Measurements from ENCODE around the gene RUSC1.
"Not testable (repeated sequence)": the region's sequence is repeated elsewhere in the genome, so short reads cannot be mapped to it uniquely, and the experiment has no call there.

The RUSC1 gene

DNA sequence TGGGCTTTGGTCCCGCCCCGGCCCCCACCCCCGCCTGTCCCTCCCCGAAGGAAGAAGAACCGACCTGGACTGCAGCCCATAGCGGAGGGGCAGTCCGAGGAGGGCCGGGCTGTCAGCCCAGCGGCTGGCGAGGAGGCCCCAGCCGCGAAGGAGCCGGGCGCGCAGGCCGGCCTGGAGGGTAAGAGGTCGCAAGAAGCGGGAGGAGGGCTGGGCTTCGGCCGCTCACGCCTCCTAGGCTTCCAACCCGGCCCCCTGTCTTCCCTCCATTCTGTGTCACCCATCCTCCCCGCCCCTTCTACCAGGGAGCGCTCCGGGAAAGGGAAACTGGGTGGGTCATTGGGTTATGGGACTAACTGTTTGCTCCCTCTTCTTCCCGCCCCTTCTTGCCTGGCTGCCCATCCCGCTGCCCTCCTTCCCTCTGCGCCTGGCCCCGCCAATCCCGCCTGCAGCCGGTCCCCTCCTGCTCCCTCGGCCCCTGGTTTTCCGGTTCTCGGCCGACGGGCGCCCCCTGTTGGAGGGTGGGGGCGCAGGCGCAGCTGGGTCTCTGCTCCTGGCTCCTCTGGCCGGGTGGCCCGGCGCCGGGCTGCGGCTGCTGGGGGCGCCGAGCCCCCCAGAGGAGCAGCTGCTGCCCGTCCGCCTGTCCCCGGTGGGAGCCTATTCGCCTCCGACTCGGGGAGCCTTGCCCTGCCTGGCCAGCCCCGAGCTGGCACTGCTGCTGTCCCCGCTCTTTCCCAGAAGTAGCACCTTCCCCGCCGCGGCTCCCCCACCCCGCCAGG, 2.4 kb downstream of the RUSC1 start:
- peak; percentile 90 for DNase-seq (ENCODE audit: low read depth)

DNA sequence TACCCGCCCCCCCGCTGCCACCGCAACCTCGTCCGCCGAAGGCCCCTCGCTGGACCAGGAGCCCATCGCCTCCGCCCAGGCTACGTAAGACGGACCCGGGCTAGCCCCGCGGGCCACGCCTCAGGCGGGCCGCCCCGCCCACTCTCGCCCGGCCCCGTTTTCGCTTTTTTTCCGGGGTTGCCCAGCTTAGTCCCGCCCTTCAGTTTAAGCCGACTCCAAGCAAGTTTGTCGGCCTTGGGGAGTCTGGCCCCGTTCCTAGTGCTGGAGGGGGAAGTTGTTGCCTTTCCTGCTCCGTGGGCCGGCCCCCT, 3.0 kb downstream of the RUSC1 start:
- DNase-seq (ENCODE audit: low read depth) = peak; percentile 63

DNA sequence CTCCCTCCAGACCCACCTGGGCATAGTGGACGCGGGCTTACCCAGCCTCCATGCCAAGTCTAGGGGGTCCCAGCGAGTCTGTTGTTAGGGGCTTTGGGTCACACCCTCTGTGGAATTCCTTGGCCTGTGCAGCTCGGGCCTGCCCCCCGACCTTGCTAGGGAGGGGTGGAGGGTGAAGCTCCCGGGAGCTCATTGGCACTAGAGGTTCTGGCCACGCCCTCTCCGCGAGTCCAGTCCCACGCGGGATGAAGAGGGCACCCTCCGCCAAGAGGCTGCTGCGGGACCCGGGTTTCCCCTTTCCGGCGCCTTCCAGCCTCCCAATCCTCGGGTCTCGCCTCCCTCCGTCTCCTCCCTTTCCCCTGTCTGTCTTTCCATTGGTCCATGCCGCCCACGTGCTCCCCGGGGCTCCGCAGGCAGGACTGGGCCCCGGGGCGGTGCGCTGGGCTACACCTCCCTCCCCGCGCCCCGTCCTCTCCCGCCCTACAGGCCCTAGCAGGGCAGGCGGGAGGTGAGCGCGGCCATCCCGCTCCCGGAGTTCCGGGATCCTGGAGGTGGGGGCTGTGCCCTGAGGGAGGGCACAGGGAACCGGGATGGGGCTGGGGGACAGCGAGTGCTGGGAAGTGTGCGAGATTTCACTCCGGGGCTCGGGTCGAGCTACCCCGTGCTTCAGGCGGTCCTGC, 3.5 kb downstream of the RUSC1 start:
- DNase-seq (ENCODE audit: low read depth) = peak; percentile 64

DNA sequence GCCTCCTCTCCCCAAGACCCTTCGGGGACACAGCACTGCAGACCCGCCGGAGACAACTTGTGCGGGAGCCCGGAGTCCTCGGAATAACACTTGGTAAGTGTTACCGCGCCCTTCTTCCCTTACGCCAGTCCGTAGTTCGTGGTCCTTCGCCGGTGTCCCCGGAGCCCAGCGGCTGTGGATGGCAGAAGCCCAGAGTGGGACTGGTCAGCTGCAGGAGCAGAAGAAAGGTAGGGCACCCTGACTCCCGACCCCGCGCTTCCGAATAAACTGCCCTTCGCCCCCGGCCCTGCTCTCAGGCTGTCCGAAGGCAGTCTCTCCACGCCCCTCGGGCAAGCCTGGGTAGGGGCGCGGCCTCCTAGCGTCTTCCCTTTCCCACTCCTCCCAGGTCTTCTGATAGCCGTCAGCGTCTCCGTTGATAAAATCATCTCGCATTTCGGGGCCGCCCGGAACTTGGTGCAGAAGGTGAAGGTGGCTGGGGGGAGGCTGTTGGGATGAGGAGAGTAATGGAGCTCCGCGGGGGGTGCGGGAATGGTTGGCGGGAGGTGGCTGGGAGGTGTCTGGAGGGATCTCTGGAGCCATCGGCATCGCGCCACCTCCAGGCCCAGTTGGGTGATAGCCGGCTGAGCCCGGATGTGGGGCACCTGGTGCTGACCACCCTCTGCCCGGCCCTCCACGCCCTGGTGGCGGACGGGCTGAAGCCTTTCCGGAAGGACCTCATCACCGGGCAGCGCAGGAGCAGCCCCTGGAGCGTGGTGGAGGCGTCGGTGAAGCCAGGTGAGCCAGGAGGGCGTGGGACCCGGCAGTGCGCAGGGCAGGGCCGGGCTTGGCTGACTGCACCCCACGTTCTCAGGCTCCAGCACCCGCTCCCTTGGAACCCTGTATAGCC, 4.3 kb downstream of the RUSC1 start:
- DNase-seq (ENCODE audit: low read depth) = no peak

DNA sequence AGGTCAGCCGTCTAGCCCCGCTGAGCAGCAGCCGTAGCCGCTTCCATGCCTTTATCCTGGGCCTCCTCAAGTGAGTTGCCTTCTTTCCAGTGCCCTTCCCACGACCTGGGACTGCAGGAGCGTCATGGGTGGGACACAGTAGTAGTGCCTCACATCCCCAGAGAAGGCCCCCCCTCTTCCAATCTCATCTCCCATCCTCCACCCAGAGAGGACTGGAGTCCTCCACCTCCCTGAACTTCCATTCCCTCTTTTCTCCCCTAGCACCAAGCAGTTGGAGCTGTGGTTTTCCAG, 4.9 kb downstream of the RUSC1 start:
- DNase-seq (ENCODE audit: low read depth) = no peak

DNA sequence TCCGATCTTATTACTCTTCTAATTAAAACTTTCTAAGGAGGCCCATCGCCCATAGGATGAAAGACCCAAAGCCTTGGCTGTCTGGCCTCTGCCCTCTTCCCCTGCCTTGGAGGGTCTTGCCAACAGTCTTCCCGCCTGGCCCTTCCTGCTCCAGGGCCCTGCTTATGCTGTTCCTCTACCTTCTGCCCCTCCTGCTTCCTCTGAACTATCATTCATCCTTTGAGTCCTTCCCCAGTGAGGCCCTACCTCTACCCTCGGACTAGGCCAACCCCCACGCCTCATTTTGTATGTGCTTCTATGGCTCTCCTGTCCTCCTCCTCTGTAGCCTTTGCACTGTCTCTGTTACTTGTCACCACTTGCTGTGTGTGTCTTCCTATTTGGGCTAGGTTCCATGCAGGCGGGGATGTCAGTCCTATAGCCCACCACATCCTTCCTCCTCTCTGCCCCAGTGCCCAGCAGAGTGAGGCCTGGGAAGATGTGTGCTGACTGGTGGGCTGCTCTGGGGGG, 5.4 kb downstream of the RUSC1 start:
- DNase-seq (ENCODE audit: low read depth) = no peak

DNA sequence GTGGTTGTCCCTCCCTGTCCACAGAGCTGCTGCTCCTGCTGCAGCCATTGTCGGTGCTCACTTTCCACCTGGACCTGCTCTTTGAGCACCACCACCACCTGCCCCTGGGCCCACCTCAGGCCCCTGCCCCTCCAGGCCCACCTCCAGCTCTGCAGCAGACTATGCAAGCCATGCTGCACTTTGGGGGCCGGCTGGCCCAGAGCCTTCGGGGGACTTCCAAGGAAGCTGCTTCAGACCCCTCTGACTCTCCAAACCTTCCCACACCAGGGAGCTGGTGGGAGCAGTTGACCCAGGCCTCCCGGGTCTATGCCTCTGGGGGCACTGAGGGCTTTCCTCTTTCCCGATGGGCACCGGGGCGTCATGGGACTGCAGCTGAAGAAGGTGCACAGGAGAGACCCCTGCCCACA, 5.9 kb downstream of the RUSC1 start:
- DNase-seq (ENCODE audit: low read depth) = no peak

DNA sequence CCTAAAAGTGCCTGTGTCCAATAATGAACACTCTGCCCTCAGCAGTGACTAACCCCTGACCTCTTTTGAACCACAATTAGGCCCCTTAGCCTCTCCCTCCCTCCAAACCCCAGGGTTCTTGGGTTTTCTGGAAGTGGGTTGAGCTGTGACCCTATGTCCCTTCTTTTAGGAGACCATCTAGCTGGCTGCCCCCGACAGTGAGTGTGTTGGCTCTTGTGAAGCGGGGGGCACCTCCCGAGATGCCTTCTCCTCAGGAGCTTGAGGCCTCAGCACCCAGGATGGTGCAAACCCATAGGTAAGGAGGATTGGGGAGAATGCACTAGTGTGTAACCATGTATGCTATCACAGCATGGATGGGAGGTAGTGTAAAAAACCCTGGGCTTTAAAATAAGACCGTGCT, 7.3 kb downstream of the RUSC1 start:
- DNase-seq (ENCODE audit: low read depth) = no peak

DNA sequence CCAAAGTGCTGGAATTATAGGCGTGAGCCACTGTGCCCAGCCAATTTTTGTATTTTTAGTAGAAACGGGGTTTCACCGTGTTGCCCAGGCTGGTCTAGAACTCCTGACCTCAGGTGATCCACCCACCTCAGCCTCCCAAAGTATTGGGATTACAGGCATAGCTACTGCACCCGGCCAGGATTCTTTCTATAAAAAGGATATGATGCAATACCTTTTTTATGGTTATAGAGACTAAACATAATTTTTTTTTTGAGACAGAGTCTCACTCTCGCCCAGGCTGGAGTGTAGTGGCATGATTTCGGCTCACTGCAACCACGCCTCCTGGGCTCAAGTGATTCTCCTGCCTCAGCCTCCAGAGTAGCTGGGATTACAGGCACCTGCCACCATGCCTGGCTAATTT, 8.2 kb downstream of the RUSC1 start:
- not testable (repeated sequence) for DNase-seq (ENCODE audit: low read depth)

DNA sequence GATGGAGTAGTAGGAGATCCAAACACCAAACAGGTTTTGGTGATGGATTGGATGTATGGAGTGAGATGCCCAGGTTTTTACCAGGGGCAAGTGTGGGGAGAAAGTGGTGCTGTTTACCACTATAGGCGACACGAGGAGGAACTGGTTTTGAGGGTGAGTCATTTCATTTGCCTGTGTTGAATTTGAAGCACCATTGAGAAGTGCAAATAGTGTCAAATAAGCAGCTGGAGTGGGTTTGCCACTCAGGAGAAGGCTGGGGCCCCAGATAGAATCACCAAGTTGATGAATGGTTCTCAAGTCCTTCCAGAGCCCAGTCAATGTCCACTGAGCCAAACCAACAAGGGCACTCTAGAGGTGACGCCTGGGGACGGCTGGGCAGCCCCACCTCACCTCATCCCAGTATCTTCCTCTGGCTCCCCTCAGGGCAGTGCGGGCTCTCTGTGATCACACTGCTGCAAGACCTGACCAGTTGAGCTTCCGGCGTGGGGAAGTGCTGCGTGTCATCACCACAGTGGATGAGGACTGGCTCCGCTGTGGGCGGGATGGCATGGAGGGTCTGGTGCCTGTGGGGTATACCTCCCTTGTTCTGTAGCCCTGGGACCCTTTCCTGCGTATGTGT, 9.4 kb downstream of the RUSC1 start:
- no peak for DNase-seq (ENCODE audit: low read depth)

DNA sequence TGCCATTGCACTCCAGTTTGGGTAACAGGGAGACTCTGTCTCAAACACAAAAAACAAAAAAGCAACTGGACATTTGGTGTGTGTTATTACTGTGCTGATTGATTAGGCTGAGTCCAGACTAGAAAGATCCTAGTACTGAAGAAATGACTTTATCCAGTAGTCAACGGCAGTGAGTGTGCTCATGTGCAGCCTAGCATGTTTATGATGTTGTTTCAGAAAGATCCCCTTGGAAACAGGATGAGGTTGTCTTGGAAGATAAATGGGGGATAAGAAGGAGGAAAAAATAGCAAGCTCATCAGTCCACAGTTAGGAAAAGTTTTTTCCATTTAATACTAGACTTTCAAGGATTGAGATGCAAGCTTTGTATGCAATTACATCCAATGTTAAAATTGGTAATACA, 14.3 kb downstream of the RUSC1 start:
- no peak for DNase-seq (ENCODE audit: low read depth)

DNA sequence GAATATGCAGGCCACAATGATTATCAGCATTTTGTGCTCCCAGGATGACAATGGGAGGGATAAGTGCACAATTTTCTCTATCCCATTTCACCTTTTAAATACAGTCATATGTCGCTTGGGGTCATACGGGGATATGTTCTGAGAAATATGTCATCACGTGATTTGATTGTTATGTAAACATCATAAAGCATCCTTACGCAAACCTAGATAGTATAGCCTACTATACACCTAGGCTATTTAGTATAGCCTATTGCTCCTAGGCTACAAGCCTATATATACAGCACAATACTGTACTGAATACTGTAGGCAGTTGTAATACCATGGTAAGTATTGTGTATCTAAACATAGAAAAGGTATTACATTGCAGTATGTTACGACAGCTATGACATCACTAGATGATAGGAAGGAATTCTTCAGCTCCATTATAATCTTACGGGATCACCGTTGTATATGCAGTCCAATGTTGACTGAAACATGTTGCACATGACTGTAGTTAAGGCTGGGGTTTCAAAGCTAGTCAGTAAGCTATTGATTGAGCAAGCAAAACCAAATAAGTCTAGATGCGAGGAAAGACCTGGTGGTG, 18.9 kb downstream of the RUSC1 start:
- DNase-seq (ENCODE audit: low read depth) = no peak

DNA sequence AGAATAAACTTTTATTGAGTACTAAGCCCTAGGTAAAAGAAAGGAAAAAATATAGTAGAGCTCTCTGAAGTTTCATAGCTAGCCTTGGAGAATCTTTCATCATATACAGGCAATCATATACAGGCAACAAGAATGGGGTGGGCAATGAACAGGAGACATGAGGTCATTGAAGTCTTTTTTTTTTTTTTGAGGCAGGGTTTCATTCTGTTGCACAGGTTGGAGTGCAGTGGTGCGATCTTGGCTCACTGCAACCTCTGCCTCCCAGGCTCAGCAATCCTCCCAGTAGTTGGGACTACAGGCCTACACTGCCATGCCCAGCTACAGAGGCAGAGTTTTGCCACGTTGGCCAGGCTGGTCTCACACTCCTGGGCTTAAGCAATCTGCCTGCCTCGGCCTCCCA, 22.1 kb downstream of the RUSC1 start:
- DNase-seq (ENCODE audit: low read depth) = no peak

DNA sequence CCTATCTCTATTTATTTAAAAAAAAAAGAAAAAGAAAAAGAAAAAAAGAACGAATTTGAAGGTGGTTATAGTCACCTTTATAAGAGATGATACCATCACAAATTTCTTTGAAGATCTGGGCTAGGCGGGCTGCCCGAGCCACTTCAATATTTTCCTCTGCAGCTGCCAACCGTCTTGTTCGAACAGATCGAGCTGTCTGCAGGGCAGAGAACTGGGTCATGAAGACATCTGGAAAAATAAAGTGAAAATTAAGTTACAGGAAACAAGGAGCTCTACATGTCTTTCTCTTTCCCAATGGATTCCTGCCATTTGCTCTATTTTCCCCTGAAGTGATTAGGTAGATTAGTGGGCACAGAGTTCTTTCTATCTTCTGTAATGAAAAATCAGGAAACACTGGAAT, 31.9 kb downstream of the RUSC1 start:
- DNase-seq (ENCODE audit: low read depth) = no peak

DNA sequence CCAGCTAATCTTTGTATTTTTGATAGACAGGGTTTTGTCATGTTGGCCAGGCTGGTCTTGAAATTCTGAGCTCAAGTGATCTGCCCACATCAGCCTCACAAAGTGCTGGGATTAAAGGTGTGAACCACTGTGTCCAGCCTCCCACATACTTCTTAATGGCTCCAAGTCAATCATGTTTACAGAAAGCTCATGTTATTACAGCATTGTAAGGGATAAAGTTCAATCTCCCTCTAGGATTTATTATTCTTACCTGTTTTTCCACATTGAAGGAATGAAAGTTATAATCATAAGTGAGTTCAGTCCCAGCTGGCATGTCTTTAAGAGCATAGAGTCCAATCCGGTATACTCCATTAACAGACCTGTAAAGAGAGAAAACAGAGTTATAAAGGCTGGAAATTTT, 39.4 kb downstream of the RUSC1 start:
- no peak for DNase-seq (ENCODE audit: low read depth)

DNA sequence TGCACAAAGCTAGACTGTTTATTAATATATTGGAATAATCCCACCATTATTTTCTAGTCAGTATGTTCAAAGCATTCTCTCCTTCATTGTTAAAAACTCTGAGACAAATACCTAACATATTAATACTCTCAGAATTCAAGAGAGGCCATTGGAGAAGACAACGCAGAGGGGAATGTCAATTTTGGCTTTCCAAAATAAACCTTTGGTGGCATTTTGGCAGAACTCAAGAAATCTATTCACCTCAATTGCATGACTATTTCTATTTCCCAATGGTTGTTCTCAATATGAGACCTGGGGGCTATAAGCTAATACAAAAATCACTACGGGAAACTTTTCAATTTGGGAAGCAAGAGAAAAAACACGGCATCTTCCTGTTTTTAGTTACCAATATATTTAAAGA, 58.5 kb downstream of the RUSC1 start:
- no peak for DNase-seq (ENCODE audit: low read depth)

DNA sequence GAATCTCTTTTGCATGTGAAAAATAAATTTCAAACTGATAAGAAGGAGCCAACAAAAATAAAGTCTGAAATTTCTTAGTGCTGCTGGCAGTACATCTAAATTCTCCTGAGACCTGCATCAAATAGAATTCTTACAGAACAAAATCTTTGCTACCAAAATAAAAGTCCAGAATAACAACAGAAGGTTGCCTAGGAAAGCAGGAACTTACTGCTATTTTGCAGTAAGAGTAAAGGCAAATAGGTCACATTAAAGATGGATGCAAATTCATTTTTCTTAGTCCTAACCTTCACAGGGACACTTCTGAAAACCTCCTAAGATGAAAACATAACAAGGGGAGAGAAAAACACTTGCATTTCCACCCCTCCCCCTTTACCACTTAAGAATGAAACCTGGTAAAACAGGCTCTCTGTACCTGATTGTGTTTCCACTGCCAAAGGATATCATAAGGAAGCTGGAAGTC, 59.0 kb downstream of the RUSC1 start:
- DNase-seq (ENCODE audit: low read depth) = no peak
